Natural killer cell (primary cell): ENCODE results near the gene RXRB. TPM values are rescaled to one million over a fixed set of nuclear protein-coding genes. Genes with fewer than 3 reads are reported as not detected.

Source experiments
- ATAC-seq, 3 donors: fragments of 150-1000 bp in 2 of 3; fragments of 200-7000 bp in 1 of 3; cut with Tn5 transposase; 1 replicate in 1 of 3; 2 replicates in 2 of 3; pipeline ENCODE4 v1.10.0; 2021; ENCODE audit warnings: mild to moderate bottlenecking in 2 of 3, moderate library complexity in 2 of 3
- DNase-seq, 2 donors: peaks; one replicate each; pipeline versions ENCODE4 v3.0.0 to v3.0.0-alpha.2; 2013 to 2021; ENCODE audit warnings: mixed read lengths in 1 of 2
- H3K27ac ChIP-seq: one replicate; pipeline ENCODE4 v1.5.1; 2013; ENCODE audit warnings: mild to moderate bottlenecking, low read length
- H3K27me3 ChIP-seq: one replicate; pipeline ENCODE4 v1.6.1; 2013; ENCODE audit warnings: low read length; ENCODE audit not compliant: control insufficient read depth, insufficient read depth
- H3K36me3 ChIP-seq: one replicate; pipeline ENCODE4 v1.6.1; 2013; ENCODE audit warnings: low read length; ENCODE audit not compliant: control insufficient read depth, insufficient read depth
- H3K4me1 ChIP-seq: one replicate; pipeline ENCODE4 v1.6.1; 2013; ENCODE audit warnings: low read length; ENCODE audit not compliant: control insufficient read depth, insufficient read depth
- H3K4me3 ChIP-seq: one replicate; pipeline ENCODE4 v1.5.1; 2013; ENCODE audit warnings: low read length
- H3K9me3 ChIP-seq: one replicate; pipeline ENCODE4 v1.6.1; 2013; ENCODE audit warnings: low read length; ENCODE audit not compliant: control insufficient read depth, insufficient read depth
- H3K27ac Mint-ChIP-seq, 2 donors: one replicate each; pipeline ENCODE4 v1.8.0; 2022; ENCODE audit warnings: mild to moderate bottlenecking in 2 of 2, mixed read lengths in 2 of 2, moderate library complexity in 1 of 2
- H3K27me3 Mint-ChIP-seq, 2 donors: one replicate each; pipeline ENCODE4 v1.8.0; 2022; ENCODE audit warnings: low read depth in 2 of 2, mixed read lengths in 2 of 2
- H3K36me3 Mint-ChIP-seq: one replicate; pipeline ENCODE4 v1.8.0; 2022; ENCODE audit warnings: mixed read lengths
- H3K4me1 Mint-ChIP-seq, 2 donors: one replicate each; pipeline ENCODE4 v1.8.0; 2022; ENCODE audit warnings: mixed read lengths in 2 of 2
- H3K4me3 Mint-ChIP-seq: one replicate; pipeline ENCODE4 v1.8.0; 2022; ENCODE audit warnings: mild to moderate bottlenecking, moderate library complexity, mixed read lengths
- H3K9me3 Mint-ChIP-seq, 2 donors: one replicate each; pipeline ENCODE4 v1.8.0; 2022; ENCODE audit warnings: mixed read lengths in 2 of 2
- WGBS: methylation state at CpG from one replicate; pipeline ENCODE4 v1.1.7; 2013; ENCODE audit warnings: missing lambda C conversion rate; ENCODE audit not compliant: insufficient coverage; 5-methylcytosine and 5-hydroxymethylcytosine counted together
- intact Hi-C: fragments of 100-400 bp; cut with micrococcal nuclease; formaldehyde crosslinking; loops from one replicate; pipeline ENCODE4 v1.14.2; 2022
- total RNA-seq, 4 donors: library from RNA; stranded (reverse); fragments of 120-200 nt in 1 of 4; gene quantifications; one replicate each; pipeline versions ENCODE4 v1.2.3 to v1.2.4, GENCODE V29; 2013 to 2022
- TF ChIP-seq, protein P1 (sequence below): fragments of 200-600 bp; IDR thresholded peaks from one replicate; pipeline ENCODE4 v1.8.0; 2022; ENCODE audit warnings: antibody characterized with exemption

The RXRB gene
- total RNA-seq, 3 donors from 2014 or later (not counting 1 experiment from before 2014, with no cell fraction given), result 72.3 to 96.4 (median 73.9) TPM

DNA sequence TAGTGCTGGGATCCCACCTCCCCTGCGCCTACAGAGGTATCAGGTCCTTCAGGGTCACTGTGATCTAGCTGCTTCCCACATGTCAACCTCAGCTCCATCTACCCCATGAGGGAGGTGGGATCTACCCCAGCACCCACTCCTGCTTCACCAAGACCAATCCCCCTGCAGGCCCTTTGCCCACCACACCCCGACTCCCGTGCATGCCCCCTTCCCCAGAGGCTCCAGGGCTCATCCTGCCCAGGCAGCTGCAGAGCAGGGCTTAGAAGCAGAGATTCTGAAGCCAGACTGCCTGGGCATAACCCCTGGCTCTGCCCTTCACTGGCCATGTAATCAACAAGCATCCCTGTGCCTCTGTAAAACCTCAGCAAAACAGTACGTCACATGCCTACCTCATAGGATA lies 25.7 kb downstream of the RXRB start:
- TF ChIP-seq, protein P1, sequence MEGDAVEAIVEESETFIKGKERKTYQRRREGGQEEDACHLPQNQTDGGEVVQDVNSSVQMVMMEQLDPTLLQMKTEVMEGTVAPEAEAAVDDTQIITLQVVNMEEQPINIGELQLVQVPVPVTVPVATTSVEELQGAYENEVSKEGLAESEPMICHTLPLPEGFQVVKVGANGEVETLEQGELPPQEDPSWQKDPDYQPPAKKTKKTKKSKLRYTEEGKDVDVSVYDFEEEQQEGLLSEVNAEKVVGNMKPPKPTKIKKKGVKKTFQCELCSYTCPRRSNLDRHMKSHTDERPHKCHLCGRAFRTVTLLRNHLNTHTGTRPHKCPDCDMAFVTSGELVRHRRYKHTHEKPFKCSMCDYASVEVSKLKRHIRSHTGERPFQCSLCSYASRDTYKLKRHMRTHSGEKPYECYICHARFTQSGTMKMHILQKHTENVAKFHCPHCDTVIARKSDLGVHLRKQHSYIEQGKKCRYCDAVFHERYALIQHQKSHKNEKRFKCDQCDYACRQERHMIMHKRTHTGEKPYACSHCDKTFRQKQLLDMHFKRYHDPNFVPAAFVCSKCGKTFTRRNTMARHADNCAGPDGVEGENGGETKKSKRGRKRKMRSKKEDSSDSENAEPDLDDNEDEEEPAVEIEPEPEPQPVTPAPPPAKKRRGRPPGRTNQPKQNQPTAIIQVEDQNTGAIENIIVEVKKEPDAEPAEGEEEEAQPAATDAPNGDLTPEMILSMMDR, result no peak
- no peaks in the 10 kb centered on the region for H3K27me3 ChIP-seq
- H3K27ac Mint-ChIP-seq, result no peak overlapping the region

DNA sequence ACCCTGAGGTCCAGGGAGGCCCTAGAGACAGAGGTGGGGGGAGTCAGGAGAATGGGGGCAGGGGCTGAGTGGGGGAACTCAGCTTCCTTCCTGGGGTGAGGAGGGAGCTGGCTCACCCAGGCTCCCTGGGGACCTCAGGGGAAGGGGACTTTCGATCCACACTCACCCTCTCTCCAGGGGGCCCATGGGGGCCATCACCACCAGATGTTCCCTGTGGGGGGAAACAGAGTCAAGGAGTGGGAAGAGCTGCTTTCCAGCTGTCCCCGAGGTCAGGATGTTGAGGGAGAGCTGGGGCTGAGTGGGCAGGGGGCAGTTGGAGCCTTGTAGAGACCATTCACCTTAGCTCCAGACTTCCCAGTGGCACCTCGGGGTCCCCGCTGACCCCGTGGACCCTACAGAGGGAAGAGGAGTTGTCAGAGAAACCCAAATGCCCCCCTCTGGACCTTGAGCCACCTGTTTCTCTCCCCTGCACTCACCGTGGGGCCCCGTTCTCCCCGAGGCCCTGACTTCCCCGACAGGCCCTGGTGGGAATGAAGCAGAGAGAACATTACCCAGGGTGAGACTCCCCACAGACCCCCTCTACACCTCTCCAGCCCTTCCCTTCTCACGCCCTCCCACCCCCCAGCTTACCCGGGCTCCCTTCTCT lies 26.8 kb downstream of the RXRB start:
- DNase-seq (no peak), ATAC-seq (no peak)
- Histone ChIP-seq H3K27me3 (no peaks in the 10 kb centered on the region), H3K4me1 (no peaks in the 10 kb centered on the region), H3K9me3 (no peaks in the 10 kb centered on the region), H3K4me3 (no peak overlapping the region), H3K36me3 (no peaks in the 10 kb centered on the region), H3K27ac (no peak overlapping the region)
- TF ChIP-seq, protein P1, result no peak
- WGBS, result 51% methylated on average over 8 of the region's 11 CpGs
- H3K27me3 Mint-ChIP-seq, result peaks cover 7 to 19% of the 10 kb centered on the region in 2 donors
- H3K4me1 Mint-ChIP-seq, result no peaks in the 10 kb centered on the region
- H3K36me3 Mint-ChIP-seq, result no peaks in the 10 kb centered on the region
- no peak overlapping the region for H3K27ac Mint-ChIP-seq
- H3K9me3 Mint-ChIP-seq, result no peaks in the 10 kb centered on the region
- intact Hi-C loops, result no loop called here
- no peak overlapping the region for H3K4me3 Mint-ChIP-seq

More for the DNA sequence above, 25.7 kb downstream of the RXRB start:
- H3K36me3 ChIP-seq, result no peaks in the 10 kb centered on the region
- H3K4me3 Mint-ChIP-seq, result no peak overlapping the region
- no peaks in the 10 kb centered on the region for H3K9me3 ChIP-seq
- DNase-seq, result no peak
- intact Hi-C loops, result no loop called here
- H3K27ac ChIP-seq, result no peak overlapping the region
- H3K4me1 ChIP-seq, result no peaks in the 10 kb centered on the region
- WGBS, result 86% methylated on average over 4 of the region's 4 CpGs
- no peaks in the 10 kb centered on the region for H3K36me3 Mint-ChIP-seq
- H3K27me3 Mint-ChIP-seq, result peaks cover 7 to 19% of the 10 kb centered on the region in 2 donors
- ATAC-seq, result no peak
- no peaks in the 10 kb centered on the region for H3K4me1 Mint-ChIP-seq
- no peak overlapping the region for H3K4me3 ChIP-seq
- H3K9me3 Mint-ChIP-seq, result no peaks in the 10 kb centered on the region

DNA sequence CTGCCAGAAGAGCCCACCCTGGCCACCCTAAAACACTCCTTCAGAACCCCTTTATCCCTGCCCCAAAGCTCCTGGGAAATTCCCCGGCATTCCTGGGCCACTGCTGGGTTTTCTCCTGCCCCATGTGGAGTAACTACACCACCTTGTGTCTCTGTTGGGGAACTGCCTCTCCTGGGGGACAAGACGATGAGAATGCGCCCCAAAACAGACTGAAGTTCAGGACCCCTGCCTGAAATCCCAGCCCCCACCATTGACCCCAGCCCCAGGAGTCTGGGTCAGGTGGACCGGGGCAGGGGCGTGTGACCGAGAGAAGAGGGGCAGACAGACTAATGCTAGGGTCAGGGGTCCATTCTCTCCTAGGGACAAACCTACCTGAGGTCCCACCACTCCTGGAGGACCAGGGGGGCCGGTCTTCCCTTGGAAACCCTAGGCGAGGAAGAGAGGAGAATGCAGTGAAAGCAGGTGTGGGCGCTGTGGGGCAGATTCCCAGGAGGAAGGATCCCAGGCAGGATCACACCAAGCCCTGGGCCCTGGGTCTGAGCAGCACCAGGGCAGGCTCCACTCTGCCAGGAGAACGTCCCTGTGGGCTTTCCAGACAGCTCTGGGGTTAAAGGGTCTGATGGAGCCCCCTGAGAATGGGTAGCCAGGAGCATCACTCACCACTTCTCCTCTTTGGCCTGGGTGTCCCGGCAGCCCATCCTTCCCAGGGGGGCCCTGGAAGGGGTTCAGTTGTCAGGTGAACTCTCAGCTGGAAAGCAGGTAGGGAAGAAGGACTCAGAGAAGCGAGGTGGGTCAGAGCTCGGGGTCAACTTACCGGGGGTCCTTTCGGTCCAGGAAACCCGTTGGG lies 27.6 kb downstream of the RXRB start:
- Histone ChIP-seq H3K27me3 (no peaks in the 10 kb centered on the region), H3K9me3 (no peaks in the 10 kb centered on the region), H3K36me3 (no peaks in the 10 kb centered on the region), H3K27ac (no peak overlapping the region), H3K4me3 (no peak overlapping the region), H3K4me1 (no peaks in the 10 kb centered on the region)
- no peaks in the 10 kb centered on the region for H3K9me3 Mint-ChIP-seq
- no peak overlapping the region for H3K27ac Mint-ChIP-seq
- TF ChIP-seq, protein P1, result no peak
- no peaks in the 10 kb centered on the region for H3K36me3 Mint-ChIP-seq
- peaks cover 7 to 16% of the 10 kb centered on the region in 2 donors for H3K27me3 Mint-ChIP-seq
- intact Hi-C loops, result no loop called here
- H3K4me3 Mint-ChIP-seq, result no peak overlapping the region
- no peaks in the 10 kb centered on the region for H3K4me1 Mint-ChIP-seq
- DNase-seq (peak in 1 of 2 donors; percentile 39), ATAC-seq (no peak)
- 61% methylated on average over 15 of the region's 16 CpGs for WGBS
